NCI-H128 (cell line): Measurements from ENCODE around the gene LMO1.

ENCODE experiments used
- DNase-seq: peaks from one replicate; lab custom pipeline; 2025; ENCODE audit not compliant: unreplicated experiment; lab: John Stamatoyannopoulos, UW

Gene LMO1

DNA sequence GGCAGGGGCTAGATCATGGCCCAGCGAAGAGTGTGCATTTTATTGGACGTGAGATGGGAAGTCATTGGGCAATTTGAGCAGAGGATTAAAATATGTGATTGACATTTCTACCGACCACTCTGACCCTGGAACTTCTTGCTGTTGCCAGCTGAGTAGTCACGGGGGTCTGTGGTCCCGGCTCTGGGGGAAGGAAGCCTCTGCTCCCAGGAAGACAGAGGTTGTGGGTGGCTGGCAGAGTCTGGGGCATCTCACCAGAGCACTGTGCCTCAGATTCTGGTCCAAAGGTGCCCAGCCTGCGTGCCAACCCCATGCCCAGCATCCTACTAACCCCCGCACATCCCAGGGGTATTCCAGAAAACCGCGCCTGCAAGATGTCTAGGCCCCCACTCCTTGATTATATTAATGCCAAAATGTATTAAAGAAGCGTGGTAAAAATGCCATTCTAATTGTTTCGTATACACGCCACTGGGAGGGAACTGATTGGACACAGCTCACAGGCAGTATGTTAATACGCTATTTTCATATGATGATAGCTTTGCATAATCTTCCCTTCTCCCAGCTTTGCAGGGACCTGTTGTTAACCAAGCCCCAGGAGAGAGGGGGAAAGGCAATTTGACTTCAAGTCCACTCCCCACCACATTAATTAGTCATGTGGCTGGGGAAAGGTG lies 25.3 kb upstream of the LMO1 start:
- DNase-seq, result no peak

DNA sequence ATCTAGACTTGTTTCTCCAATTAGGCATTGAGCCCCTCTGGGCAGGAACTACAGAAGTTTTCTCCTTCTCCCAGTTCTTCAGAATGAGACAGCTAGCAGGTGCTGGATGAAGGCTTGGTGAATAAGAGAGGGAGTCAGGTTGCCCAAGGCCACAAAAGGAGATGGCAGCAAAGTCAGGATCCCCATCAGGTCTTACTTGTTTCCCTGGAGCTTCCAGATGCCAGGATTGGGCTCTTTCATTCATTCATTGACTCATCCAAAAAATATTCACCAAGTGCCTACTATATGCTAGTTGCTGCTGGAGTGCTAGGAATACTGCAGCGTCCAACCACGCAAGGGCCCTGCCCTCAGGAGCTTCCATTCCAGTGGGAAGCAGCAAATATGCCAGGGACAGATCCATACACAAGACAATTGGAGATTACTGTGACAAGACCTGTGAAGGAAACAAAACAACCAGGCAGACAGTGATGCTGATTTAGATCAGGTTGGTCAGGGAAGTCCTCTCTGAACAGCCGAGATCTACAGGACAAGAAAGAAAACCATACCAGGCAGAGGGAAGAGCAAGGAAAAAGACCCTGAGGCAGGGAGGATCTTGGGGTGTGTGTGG lies 24.6 kb upstream of the LMO1 start:
- DNase-seq, result no peak

DNA sequence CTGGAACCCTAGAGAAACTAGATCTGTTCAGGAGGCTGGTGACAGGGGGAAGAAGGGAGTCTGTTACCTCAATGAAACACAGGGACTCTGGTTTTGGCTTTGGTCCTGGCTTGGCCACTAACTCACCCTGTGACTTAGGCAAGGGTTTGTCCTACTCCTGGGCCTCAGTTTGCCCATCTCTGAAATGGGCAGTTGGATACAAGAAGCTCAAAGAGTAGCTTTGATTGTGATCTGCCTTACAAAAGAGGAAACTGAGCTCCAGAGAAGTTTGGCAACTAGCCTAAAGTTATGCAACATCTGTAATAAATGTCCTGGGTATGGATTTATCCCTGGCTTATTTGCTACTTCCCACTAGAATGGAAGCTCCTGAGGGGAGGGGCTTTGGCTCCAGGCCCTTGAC lies 24.0 kb upstream of the LMO1 start:
- no peak for DNase-seq

DNA sequence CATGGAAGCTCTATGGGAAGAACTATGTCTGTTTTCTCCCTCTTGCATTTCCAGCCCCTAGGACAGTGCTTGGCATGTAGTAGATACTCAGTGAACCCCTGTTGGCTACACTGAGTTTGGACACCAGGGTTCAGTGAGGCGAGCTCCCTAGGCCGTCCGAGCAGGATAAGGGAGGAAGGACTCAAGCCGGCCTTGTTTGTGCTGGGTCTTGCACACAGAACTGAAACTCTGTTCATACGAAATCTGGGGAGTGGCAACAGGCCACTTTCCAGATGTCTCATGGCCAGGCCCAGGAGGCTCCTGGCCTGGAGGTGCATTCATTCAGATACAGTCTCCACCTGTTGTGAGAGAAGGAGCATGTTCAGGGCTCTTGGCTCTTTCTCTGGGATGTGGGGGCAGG lies 23.6 kb upstream of the LMO1 start:
- no peak for DNase-seq

DNA sequence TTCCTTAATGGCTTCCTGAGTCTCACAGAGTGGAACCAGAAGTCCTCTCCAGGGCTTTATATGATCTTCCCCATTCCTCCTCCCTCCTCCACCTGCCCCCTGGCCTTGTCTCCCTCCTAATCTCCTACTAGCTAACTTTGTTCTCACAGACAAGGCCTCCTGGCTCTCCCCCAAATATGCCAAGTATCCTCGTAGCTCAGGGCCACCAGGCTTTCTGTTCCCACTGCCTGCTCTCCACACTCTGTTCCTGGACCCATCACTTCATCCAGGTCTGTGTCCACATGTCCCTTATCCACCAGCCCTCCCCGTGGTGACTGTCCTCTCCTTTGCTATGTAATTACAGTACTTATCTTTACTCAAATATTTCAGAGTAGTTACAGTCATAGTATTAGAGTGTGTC lies 23.2 kb upstream of the LMO1 start:
- DNase-seq, result no peak

DNA sequence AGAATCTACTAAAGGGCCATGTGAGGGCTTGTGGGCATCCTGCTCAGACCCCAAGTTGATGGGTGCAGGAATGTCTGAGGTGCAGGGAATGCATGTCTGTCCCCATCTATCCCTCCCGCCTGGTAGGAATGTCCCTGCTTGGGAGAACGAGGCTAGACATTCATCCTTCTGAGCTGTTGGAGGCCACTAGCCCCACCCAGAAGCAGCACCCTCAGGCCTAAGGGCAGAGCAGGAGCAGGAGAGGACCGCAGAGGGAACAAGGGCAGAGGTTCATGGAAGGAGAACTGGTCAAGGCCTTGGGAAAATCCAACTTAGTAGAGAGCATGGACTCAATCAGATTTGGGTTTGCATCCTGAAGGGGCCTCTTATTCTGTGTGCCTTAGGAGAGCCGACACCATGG lies 22.1 kb upstream of the LMO1 start:
- DNase-seq, result no peak

DNA sequence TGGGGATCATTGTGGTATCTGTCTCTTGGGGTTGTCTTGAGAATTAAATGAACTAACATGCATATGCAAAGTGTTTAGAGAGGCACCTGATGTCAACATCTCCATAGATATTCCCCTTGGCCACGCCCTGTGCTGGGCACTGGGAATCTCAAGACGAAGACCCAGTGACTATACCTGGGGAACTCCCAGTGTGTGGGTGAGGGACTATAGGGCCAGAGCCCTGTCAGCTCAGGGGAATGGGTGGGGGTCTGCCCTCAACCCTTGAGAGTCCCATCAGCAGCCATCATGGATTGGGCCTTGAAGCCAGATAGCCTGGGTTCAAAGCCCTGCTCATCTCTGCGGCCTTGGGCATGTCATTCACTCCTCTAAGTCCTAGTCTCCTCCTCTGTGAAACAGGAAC lies 21.6 kb upstream of the LMO1 start:
- no peak for DNase-seq

DNA sequence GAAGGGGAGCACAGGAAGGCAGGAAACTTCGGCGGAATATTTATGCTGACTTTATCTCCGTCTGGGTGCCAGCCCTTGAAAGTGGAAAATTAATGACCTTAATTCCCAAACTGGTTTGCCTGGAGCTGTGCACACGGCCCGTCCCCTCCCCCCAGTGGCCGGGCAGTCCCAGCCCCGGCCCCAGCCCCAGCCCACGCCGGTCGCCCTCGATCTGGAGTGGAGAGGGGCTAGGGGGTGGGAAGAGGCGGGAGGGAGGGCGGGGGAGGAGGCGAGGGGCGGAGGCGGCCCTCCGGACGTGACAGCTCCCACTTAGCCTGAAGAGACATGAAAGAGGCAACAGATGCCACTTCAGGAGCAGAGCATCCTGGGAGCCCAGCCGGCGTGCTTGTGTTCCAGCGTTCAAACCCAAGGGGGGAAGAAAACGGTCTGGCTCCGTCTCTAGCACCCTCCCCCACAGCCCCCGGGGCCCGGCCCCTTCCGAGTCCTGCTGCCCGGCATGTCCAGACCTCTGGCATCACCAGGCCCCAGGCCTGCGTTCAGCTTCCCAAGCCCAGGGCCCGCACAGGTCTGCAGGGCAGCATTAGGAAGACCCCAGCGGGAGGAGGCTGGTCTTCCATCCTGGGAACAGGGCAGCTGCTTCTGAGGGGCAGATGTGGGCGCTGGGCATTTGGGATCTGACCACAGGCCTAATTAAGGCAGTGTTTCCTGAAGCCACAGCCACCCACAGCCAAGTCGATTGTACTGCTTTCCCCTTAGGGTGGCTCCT lies 20.0 kb upstream of the LMO1 start:
- peak; percentile 45 for DNase-seq

DNA sequence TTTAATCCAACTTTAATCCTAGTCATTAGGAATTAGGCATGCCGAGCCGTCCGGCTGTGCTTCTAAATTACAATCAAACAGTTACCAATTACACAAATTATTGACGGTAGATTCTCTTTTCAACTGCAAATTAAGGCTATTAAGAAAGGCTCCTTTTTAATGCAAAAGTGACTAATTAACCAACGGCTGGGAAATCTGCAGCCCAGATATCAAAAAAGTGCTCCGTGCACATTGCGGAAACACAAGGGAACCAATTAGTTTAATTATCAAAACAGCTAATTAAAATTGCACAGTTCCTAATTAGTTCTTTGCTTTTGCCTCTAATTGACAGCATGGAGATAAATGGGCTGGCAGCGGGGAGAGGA lies 19.4 kb upstream of the LMO1 start:
- DNase-seq, result no peak

DNA sequence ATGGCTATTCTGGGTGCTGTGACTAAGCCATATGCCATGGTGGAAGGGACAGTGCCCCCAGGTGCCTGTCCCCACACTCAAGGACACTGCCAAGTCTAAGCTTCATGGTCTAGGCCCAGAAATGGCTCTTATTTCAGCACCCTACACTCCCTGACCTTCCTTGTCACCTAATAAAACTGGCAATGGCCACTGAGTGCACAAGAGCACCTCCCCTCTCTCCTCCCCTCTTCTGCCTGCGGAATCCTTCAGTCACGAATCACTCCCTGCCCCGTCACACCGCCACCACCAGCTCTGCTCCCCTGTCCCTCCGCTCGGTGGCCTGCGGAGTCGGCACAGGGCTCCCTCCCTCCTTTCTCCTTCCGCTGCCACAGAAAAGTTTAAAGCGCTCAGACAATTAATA lies 19.0 kb upstream of the LMO1 start:
- DNase-seq, result no peak

DNA sequence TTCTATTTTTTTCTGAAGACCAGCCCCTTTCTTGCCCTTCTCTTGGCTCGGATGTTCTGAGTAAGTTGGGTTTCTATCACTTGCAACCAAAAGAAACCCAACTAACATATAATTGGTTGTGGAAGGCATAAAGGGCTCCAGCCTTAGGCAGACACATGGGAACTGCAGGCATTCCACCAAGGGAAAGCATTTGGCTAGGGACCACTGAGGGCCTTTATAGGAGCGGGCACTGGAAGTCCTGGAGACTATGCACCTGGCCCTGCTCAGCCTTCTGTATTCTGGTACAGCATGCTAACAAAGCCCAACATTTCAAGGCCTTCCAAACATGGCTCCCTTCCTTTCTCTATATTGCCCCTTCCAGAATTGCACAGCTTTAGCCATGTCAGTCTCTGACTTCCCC lies 17.6 kb upstream of the LMO1 start:
- DNase-seq, result no peak

DNA sequence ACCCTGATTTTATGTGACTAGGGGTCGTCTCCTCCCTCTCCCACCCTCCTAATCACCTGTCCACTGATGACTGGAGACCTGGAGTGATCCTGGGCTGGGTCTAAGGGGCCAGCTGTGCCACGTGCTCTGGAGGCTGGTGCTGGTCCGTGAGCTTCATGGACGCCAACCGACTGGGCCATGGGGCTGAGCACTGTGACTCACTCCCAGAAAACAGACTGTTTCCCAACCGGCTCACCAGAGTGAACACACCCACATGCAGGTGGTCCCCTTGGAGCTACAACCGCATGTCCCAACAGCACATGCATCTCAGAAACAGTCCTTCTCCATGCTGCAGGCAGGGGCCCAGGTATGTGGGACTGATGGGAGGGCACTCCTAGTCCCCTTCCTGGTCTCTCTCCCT lies 14.0 kb upstream of the LMO1 start:
- DNase-seq, result no peak

DNA sequence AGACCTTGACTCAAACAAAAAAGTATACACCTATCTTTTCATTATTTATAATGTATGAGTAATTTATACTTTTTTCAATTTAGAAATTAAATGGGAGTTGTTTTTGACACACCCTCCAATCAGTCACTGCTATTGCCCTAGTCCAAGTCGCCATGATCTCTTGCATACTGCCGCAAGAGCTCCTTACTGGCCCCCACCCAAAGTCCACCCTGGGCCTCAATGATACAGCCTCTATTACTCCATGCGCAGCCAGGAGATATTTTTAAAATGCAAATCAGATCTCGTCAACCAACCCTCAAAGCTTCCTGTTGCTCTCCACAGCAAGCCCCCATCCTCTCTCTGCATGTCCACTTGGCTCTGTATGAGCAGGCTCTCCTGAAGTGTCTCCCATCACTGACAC lies 12.8 kb upstream of the LMO1 start:
- DNase-seq, result no peak

DNA sequence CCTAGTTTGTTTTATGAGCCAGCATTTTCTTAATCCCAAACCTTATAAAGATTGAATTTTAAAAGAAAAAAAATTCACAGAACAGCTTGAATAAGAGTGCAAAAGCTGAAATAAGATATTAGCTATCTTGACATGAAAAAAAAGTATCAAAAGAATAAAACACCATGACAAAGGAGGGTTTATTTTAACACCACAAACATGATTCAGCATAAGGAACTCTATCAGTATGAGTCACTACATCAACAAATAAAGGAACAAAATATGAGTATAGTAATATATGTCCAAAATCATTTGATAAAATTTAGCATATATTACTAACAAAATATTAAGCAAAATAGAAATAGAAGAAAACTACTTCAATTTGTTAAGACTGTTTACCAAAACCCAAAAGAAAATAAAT lies 9.6 kb upstream of the LMO1 start:
- DNase-seq, result no peak

DNA sequence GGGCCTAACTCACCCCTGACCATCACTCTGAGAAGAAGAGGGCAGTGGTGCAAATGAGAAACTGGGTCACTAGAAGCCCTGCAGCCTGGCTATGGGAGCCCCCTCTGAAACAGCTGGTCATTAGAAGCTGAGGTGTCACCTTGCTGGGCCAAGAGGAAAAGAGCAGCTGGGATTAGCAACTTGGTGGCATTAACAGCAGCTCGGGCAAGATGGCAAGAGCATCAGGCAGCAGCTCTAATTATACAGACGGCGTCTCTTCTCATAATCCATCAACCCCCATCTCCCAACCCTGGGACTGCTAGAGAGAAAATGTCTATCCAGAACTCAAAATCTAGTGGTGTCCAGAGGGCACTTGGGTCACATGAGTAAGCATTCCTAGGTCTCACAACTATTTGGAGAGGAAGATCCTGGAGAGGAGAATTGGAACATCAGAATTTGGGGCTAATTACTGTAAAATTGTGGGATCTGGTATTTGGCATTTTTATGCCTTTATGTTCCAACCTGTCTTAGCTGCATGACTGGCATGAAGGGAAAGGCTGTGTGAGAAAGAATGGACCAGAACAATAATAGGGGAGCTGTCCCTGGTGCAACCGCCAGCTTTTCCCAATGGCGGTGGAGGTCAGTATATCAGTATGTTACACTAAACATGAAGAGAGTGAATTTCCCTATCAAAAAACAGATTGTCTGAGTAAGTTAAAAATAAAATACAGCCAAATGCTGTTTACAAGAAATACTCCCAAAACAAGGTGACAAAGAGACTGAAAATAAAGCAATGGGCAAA lies 7.6 kb upstream of the LMO1 start:
- DNase-seq, result no peak

DNA sequence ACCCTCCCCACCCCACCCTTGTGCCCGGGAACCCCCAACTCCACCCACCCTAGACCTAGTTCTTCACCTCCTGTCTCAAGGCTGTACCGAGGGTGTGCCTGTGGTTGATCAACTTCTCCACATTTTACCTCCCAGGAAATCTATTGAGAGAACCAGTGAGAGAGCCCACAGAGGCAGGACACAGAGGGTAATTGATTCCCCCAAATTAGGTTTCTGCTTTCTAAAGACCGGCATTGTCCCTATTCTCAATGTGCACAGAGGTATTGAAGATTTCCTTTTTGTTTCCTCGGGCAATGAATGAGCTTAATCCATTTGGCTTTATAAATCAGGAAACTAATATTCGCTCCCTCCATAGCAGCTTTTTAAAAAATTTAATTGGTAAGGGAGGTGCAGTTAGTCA lies 6.0 kb upstream of the LMO1 start:
- DNase-seq, result no peak

DNA sequence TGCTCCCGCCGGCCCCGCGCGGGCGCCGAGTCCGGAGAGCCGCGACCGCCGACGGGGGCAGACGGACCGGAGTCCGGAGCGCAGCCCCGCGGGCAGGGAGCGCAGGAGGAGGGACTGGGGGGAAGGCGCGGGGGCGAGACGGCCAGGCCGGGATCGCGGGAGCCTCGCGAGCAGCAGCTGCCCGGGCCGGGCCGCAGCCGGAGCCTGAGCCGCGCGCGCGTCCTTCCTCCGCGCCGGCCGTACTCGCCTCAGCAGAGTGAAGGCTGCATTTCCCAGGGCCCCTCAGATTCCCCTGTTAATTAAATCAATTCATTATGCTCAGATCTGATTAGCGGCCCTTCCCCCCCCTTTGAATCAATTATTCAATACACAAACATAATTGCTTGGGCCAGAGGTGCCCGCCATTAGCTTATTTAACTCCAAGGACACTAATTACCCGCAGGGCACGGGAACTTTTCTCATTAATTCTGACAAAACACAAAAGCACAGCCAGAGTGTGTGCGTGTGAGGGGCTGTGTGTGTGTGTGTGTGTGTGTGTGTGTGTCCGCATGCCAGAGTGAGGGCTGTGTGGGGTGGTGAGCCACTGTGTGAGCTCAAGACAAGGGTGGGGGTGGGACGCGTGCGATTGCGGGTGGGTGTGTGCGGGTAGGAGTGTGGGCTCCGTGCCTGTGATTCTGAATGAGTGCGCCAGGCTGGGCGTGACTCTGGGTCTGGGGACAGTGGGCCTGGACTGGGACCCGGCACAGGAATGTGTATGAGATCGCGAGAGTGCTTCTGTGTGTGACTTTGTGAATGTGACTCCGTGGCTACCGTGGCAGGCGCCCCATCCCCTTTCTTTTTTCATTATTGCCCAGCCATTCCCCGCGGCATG lies 5.1 kb upstream of the LMO1 start:
- no peak for DNase-seq

DNA sequence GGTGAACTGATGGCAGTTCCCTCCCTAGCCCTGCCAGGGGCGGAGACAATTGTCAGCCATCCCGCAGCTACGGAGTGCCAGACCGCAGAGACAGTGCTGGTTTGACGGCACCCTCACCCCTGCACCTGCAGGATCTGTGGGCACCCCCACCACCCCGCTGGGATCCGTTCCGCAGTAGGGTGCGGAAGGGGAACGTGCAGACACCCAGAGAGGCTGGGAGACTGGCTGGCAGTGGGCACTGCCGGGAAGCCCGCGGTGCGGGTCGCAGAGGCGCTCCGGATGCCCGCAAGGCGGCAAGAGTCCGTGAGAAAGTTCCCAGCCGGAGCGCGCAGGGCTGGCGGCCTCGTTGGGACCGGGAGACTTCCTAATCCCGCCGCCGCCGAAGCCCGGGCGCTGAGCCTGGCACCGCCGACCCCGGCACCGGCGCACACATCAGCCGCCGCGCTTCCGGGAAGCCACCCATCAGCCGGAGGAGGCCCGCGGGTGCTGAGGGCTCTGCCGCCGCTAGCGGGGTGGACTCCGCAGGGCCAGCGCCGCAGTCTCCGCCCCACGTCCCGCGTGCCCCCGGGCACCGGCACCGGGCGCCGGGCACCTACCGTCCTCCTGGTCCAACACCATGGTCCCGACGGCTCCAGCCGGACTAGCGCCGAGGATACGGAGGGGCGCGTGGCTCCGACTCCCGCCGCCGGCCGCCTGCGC lies 4.3 kb upstream of the LMO1 start:
- DNase-seq, result no peak

DNA sequence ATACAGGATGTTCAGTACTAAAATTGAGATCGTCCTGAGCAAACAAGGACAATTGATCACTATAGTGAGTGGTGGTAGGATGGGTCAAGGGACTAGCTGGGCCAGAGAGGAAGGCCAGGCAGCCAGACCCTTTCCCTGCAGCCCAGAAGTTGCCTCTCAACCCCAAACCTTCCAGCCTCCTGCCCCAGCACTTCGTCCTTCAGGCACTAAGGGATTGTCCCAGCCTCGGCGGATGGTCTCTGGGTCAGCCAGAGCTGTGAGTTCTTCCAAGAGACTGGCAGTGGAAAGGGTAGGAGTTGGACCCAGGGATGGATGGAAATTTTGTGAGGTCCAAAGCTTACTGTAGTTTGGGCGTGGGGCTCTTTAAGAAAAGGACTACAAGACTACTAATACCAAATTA lies 3.6 kb upstream of the LMO1 start:
- DNase-seq, result no peak
